T-helper 1 cell treated with Interleukin-12 subunit alpha and Interleukin-12 subunit beta and Interleukin-4 antibody, amounts not matched to agents 30 μg/mL and 1 μg/mL, for 36 hours (primary cell): Measurements from ENCODE around the gene ETV5.

Experiments used
- H3K27ac Mint-ChIP-seq: one replicate; pipeline ENCODE4 v1.8.0; 2021; ENCODE audit warnings: mild to moderate bottlenecking, mixed read lengths
- H3K27me3 Mint-ChIP-seq: one replicate; pipeline ENCODE4 v1.8.0; 2021; ENCODE audit warnings: low read depth, mixed read lengths
- H3K36me3 Mint-ChIP-seq: one replicate; pipeline ENCODE4 v1.8.0; 2021; ENCODE audit warnings: low read depth, mixed read lengths
- H3K4me1 Mint-ChIP-seq: one replicate; pipeline ENCODE4 v1.8.0; 2021; ENCODE audit warnings: low read depth, mixed read lengths
- H3K4me3 Mint-ChIP-seq: one replicate; pipeline ENCODE4 v1.8.0; 2021; ENCODE audit warnings: mild to moderate bottlenecking, moderate library complexity, mixed read lengths
- H3K9me3 Mint-ChIP-seq: one replicate; pipeline ENCODE4 v1.8.0; 2021; ENCODE audit warnings: mixed read lengths

Gene ETV5

DNA sequence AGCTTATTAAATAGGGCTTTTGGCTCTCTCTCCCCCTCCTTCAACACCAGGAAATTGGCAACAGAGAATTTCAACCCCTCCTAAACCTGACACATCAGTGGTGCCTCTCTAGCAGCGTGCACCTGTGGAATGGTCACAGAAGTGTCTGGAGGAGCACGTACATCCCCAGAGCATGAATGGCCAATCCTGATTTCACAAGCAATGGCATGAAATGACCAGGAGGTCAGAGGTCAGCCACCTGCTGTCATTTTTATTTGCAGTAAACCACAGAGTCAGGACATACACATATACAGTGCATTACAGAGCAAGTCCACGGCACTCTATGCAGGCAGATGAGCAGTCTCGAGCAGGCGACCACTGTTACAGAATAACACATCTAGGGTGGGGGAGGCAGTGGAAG lies 25.1 kb upstream of the ETV5 start:
- Mint-ChIP-seq H3K4me3 (no peak overlapping the region), H3K4me1 (no peaks in the 10 kb centered on the region), H3K9me3 (no peaks in the 10 kb centered on the region), H3K36me3 (no peaks in the 10 kb centered on the region), H3K27ac (no peak overlapping the region), H3K27me3 (peaks cover 34% of the 10 kb centered on the region)

DNA sequence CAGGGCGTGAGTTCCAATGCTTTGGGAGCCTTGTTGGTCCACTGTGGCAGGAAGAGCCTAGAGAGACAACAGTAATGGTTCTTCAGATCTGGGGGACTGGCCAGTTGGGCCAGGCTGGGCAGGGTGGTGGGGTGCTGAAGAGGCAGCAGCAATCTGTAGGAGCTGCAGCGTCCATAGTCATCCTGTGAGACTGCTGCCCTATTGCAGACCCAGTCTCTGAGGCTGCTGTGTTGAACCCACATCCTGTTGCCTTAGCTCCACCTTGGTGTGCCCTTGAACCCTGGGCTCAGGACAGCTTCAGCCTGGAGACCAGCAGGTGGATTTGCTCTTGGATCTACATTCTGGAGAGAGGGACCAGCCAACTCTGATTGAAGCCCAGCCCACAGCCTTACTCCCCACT lies 23.6 kb upstream of the ETV5 start:
- Mint-ChIP-seq H3K27me3 (peaks cover 31% of the 10 kb centered on the region), H3K9me3 (no peaks in the 10 kb centered on the region), H3K4me3 (no peak overlapping the region), H3K4me1 (no peaks in the 10 kb centered on the region), H3K36me3 (no peaks in the 10 kb centered on the region), H3K27ac (no peak overlapping the region)

DNA sequence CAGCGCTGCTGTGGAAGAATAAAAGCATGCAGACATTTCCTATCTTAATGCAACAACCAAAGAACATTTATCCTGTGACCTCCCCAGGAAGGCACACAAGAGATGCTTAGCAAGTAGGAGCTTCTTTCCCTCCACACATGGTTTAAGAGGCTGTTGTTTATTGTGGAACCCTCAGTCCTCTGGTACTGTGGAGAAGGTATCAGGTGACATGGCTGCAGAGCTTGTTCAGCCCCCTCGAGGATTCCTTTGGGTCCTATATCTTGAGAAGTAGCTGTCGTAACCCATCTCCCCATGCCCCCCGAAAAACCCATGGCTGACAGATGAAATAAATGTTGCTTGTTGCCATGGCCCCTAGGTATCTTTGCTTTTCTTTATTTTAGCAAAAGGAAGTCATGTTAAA lies 20.3 kb upstream of the ETV5 start:
- Mint-ChIP-seq H3K4me1 (no peaks in the 10 kb centered on the region), H3K27me3 (peaks cover 31% of the 10 kb centered on the region), H3K36me3 (no peaks in the 10 kb centered on the region), H3K4me3 (no peak overlapping the region), H3K9me3 (peaks cover 5% of the 10 kb centered on the region), H3K27ac (no peak overlapping the region)

DNA sequence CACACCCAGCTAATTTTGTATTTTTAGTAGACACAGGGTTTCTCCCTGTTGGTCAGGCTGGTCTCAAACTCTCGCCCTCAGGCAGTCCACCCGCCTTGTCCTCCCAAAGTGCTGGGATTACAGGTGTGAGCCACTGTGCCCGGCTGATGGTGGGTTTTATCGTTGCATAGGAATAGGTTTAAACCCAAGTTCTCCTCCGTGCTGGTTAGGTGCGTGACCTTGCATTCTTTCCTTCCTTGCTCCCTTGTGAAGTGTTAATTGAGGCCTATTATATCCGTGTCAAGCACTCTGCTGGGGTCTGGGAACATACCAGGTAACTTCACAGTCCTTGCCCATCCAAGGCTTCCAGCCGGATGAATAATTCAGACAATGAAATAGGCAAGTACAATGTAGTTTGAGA lies 19.3 kb upstream of the ETV5 start:
- Mint-ChIP-seq H3K4me1 (no peaks in the 10 kb centered on the region), H3K36me3 (no peaks in the 10 kb centered on the region), H3K27ac (no peak overlapping the region), H3K9me3 (peaks cover 5% of the 10 kb centered on the region), H3K27me3 (peaks cover 36% of the 10 kb centered on the region), H3K4me3 (no peak overlapping the region)

DNA sequence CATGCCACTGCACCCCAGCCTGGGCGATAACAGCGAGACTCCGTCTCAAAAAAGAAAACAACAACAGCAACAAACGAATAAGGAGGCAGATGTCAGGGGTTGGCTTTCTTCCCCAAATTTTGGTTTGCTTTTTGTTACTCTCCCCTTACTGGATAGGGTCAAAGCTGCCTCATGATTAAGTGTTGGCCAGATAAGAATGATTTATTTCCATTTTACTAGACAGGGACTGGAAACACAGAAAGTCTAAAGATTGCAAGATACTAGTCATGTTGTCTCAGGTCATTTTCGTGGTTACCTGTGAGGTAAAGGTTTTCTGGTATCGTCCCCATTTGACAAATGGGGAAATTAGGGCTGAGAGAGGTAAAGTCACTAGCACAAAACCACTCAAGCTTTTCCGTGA lies 18.6 kb upstream of the ETV5 start:
- H3K27ac Mint-ChIP-seq = no peak overlapping the region
- H3K9me3 Mint-ChIP-seq = peaks cover 5% of the 10 kb centered on the region
- no peaks in the 10 kb centered on the region for H3K4me1 Mint-ChIP-seq
- no peak overlapping the region for H3K4me3 Mint-ChIP-seq
- H3K27me3 Mint-ChIP-seq = peaks cover 40% of the 10 kb centered on the region
- no peaks in the 10 kb centered on the region for H3K36me3 Mint-ChIP-seq

DNA sequence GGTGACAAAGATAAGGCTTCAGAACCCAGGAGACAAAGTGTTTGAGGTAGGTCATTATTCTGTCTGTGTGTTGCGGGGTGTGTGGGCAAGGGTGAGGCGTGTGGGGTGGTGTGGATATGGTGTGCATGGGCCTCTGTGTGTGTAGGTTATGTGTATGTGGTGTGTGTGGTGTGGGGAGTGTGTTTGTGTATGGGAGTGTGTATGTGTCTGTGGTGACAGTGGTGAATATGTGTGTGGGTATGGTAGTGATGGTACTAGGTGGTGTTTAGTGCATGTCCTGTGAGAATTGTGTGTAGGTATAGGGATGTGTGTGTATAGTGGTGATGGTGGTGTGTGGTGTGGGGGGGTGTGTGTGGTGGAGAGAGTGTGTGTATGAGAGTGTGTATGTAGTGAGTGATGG lies 16.2 kb upstream of the ETV5 start:
- Mint-ChIP-seq H3K9me3 (peaks cover 5% of the 10 kb centered on the region), H3K4me3 (no peak overlapping the region), H3K27ac (no peak overlapping the region), H3K27me3 (peaks cover 36% of the 10 kb centered on the region), H3K36me3 (no peaks in the 10 kb centered on the region), H3K4me1 (no peaks in the 10 kb centered on the region)

DNA sequence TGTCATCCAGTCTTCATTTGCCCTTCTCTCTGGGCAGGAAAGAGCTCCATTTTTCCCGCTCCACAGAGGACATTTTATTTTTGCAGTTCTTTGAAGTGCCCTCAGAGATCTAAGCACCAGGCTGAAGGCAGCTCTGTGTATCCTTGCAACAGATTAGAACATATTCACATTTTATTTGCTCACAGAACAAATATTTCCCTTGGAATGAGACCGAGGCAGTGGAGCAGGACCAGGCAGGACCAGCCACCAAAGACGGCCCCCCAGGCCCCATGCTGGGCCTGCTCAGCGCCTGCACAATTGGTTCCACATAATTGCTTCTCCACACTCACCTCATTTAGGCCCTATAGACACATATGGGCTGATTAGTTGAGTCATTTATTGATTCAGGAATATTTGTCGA lies 15.7 kb upstream of the ETV5 start:
- Mint-ChIP-seq H3K4me3 (no peak overlapping the region), H3K9me3 (peaks cover 5% of the 10 kb centered on the region), H3K36me3 (no peaks in the 10 kb centered on the region), H3K27ac (no peak overlapping the region), H3K27me3 (peaks cover 41% of the 10 kb centered on the region), H3K4me1 (no peaks in the 10 kb centered on the region)

DNA sequence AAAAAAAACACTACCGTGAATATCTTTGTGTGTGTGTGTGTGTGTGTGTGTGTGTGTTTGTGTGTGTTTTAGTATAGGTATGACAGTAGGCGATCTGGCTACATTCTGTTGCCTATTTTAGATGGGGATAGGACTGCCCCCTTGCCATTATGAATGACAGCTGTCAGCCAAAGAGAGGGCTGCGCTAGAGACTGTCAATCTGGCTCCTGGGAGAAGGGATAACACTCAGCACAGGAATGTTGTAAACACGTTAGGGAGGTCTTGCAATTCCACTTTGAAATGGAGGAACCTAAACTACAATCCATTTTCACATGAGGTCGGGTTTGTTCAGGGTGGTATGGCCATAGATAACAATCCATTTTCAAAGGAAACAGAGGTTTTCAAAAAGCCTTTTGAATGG lies 14.1 kb upstream of the ETV5 start:
- no peaks in the 10 kb centered on the region for H3K4me1 Mint-ChIP-seq
- H3K4me3 Mint-ChIP-seq = no peak overlapping the region
- peaks cover 5% of the 10 kb centered on the region for H3K9me3 Mint-ChIP-seq
- H3K27ac Mint-ChIP-seq = no peak overlapping the region
- H3K27me3 Mint-ChIP-seq = peaks cover 50% of the 10 kb centered on the region
- H3K36me3 Mint-ChIP-seq = no peaks in the 10 kb centered on the region

DNA sequence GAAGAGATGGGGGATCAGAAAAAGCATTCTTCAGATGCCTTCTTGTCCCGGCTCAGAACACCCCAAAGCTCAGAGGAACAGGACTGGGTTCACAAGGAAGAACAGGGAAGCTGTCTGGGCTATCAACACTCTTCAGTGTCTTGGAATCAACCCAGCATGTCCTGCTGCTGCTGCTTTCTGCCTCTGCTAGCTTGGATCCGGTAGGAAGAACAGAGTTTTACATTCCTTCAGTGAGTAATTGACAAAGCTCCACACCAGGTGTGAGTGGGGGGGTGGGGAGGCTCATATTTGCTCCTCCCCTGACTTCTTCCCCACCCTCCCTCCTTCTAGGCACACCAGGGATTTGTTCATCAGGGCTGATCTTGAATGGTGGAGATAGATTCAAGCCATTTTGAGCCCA lies 13.1 kb upstream of the ETV5 start:
- H3K27me3 Mint-ChIP-seq = peaks cover 56% of the 10 kb centered on the region
- H3K9me3 Mint-ChIP-seq = peaks cover 5% of the 10 kb centered on the region
- no peak overlapping the region for H3K4me3 Mint-ChIP-seq
- no peaks in the 10 kb centered on the region for H3K36me3 Mint-ChIP-seq
- no peak overlapping the region for H3K27ac Mint-ChIP-seq
- no peaks in the 10 kb centered on the region for H3K4me1 Mint-ChIP-seq

DNA sequence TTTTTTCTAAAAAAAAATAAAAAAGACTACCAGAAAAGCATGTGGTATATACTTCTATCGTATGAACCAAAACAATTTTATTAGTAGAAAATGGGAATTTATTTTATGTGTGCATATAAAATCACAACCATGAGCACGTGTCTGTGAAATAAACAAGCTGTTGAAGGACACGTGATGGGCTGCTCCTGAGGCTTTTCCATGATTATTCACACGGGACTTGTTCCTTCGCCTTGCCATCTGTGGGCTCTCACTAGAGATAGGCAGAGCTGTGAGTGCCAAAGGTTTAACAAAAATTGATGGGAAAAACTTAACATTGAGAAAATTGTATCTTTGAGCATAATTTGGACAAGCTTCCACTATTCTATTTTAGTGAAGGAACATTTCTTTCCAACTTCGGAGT lies 12.4 kb upstream of the ETV5 start:
- no peaks in the 10 kb centered on the region for H3K4me1 Mint-ChIP-seq
- H3K27ac Mint-ChIP-seq = no peak overlapping the region
- H3K4me3 Mint-ChIP-seq = no peak overlapping the region
- peaks cover 62% of the 10 kb centered on the region for H3K27me3 Mint-ChIP-seq
- no peaks in the 10 kb centered on the region for H3K36me3 Mint-ChIP-seq
- H3K9me3 Mint-ChIP-seq = peaks cover 5% of the 10 kb centered on the region

DNA sequence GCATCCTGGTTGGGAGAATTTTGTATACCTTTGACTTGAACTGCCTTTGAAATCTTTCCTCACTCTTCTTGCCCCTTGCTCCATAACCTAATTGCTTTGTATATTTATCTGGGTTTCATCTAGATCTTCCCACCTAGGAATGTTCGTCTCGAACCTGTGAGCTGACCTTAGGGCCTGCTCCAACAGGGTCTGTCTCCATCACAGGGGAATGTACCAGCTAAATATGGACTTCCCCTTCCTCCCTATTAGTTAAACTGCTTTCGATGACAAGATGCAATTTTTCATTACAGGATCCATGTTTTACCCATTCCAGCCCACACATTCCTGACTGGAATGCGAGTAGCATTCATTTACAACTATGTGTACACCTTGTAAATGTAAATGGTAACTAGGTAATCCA lies 10.6 kb upstream of the ETV5 start:
- Mint-ChIP-seq H3K9me3 (no peaks in the 10 kb centered on the region), H3K4me1 (no peaks in the 10 kb centered on the region), H3K36me3 (no peaks in the 10 kb centered on the region), H3K4me3 (no peak overlapping the region), H3K27me3 (peaks cover 68% of the 10 kb centered on the region), H3K27ac (no peak overlapping the region)

DNA sequence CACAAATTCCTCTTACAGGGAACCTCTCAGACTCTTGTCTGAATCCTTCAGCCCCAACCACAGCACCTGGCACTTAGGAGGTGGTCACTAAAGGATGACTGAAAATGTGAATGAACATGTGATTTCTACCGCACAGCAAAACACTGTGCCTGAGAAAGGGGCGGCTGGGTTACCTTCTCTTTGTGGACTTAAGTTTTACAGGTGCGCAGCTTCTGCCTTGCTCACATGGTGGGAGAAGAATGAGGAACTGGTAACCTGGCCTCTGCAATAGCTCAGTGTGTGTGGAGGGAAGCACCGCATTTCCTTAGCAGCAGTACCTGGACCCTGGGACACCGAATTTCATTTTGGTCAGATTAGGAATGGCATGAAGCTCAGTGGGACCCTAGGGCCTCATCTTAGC lies 9.8 kb upstream of the ETV5 start:
- H3K4me1 Mint-ChIP-seq = no peaks in the 10 kb centered on the region
- no peaks in the 10 kb centered on the region for H3K36me3 Mint-ChIP-seq
- no peak overlapping the region for H3K27ac Mint-ChIP-seq
- H3K9me3 Mint-ChIP-seq = no peaks in the 10 kb centered on the region
- H3K4me3 Mint-ChIP-seq = no peak overlapping the region
- H3K27me3 Mint-ChIP-seq = peaks cover 72% of the 10 kb centered on the region

DNA sequence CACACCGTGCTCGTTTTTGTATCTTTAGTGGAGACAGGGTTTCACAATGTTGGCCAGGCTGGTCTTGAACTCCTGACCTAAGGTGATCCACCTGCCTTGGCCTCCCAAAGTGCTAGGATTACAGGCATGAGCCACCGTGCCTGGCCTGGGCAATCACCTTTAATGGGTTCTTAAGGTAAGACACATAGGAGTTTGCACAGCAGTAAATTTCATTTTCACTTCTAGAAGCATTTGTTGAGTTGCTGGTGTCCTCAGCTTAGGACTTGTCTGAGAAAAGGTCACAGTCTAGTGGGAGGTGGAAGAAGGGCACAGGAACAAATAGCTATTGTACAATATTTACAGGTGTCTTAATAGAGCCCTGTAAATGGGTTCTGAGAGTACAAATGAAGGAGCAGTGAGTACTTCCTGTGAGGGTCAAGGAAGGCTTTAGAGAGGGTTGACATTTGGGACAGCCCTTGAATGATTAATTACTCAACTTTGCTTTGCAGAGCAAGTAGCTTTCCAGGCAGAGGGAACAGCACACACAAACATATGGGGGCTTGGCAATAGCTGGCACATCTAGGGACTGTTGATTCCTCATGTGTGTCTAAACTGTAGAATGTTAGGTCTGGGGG lies 8.7 kb upstream of the ETV5 start:
- no peaks in the 10 kb centered on the region for H3K9me3 Mint-ChIP-seq
- H3K27me3 Mint-ChIP-seq = peaks cover 72% of the 10 kb centered on the region
- no peak overlapping the region for H3K4me3 Mint-ChIP-seq
- no peaks in the 10 kb centered on the region for H3K4me1 Mint-ChIP-seq
- no peaks in the 10 kb centered on the region for H3K36me3 Mint-ChIP-seq
- no peak overlapping the region for H3K27ac Mint-ChIP-seq

DNA sequence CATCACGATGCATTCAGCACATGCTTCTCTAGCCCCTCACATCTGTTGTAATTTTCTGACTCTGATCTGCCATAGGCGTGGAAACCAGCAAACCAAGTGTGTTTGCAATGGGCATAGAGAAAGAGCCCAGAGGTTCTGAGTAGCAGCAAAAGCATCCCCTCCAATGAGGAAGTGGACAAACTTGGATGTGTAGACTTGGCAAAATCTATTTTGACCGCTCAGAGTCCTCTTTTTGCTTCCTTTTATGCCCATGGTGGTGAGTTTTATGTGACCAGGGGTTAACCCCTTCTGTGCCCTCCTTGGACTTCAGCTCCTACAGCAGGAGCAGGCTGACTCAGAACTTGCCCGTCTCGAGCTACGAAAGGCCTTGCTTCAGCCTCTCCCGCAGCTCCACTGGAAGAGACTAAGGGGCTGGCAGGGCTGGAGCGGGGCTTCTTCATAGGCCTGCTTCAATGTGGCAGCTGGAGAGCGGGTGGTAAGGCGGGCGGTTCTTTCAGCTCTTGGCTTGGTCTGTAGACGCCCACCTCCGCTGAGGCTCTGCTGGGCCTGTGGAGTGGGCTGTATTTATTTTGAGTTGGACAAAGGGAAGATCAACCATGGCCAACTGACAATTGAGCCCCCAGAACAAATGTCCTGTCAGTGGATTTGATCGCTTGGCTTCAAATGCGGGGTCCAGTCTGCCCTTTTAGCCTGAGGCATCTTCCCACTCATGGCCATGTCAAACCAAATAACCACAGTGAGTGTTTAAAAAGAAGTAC lies 6.5 kb upstream of the ETV5 start:
- Mint-ChIP-seq H3K4me3 (no peak overlapping the region), H3K36me3 (no peaks in the 10 kb centered on the region), H3K9me3 (no peaks in the 10 kb centered on the region), H3K4me1 (peaks cover 9% of the 10 kb centered on the region), H3K27me3 (peaks cover 81% of the 10 kb centered on the region), H3K27ac (no peak overlapping the region)
